Spleen (tissue), 11 donors: ENCODE data around the gene DCAF4. TPM values are rescaled to one million over a fixed set of nuclear protein-coding genes. Genes with fewer than 3 reads are reported as not detected.

Experiments
- DNase-seq: peaks from one replicate; pipeline ENCODE4 v3.0.0-alpha.2; 2020
- H3K27ac ChIP-seq, 8 donors: fragments of 200-600 bp; sonication (generic) in 7 of 8; 1 replicate in 4 of 8; 2 replicates in 4 of 8; pipeline versions ENCODE4 v1.5.0 to v1.8.0; 2016 to 2021; ENCODE audit warnings: inconsistent platforms in 4 of 8, mild to moderate bottlenecking in 4 of 8, moderate library complexity in 1 of 8
- H3K27me3 ChIP-seq, 7 donors: fragments of 200-600 bp; sonication (generic) in 6 of 7; replicated peaks in 1 of 7; 1 replicate in 4 of 7; 2 replicates in 3 of 7; pipeline versions ENCODE4 v1.5.0 to v1.8.0; 2016 to 2021; ENCODE audit warnings: inconsistent platforms in 3 of 7, mild to moderate bottlenecking in 1 of 7
- H3K36me3 ChIP-seq, 6 donors: fragments of 200-600 bp; sonication (generic) in 5 of 6; 1 replicate in 4 of 6; 2 replicates in 2 of 6; pipeline versions ENCODE4 v1.5.0 to v1.8.0; 2016 to 2021; ENCODE audit warnings: inconsistent platforms in 2 of 6
- H3K4me1 ChIP-seq, 6 donors: fragments of 200-600 bp; sonication (generic) in 5 of 6; 1 replicate in 3 of 6; 2 replicates in 3 of 6; pipeline versions ENCODE4 v1.5.0 to v1.8.0; 2016 to 2021; ENCODE audit warnings: inconsistent platforms in 3 of 6
- H3K4me3 ChIP-seq, 8 donors: fragments of 200-600 bp; sonication (generic) in 7 of 8; 1 replicate in 4 of 8; 2 replicates in 4 of 8; pipeline versions ENCODE4 v1.5.0 to v1.8.0; 2016 to 2021; ENCODE audit warnings: inconsistent platforms in 4 of 8, mild to moderate bottlenecking in 4 of 8, moderate library complexity in 2 of 8
- H3K9me3 ChIP-seq, 8 donors: fragments of 200-600 bp; sonication (generic) in 7 of 8; 1 replicate in 4 of 8; 2 replicates in 4 of 8; pipeline versions ENCODE4 v1.5.0 to v1.8.0; 2016 to 2021; ENCODE audit warnings: inconsistent platforms in 4 of 8
- POLR2A ChIP-seq, 3 donors: fragments of 450-650 bp; IDR thresholded peaks; one replicate each; pipeline ENCODE4 v1.5.1; 2017; ENCODE audit warnings: antibody characterized with exemption in 3 of 3, mild to moderate bottlenecking in 1 of 3
- POLR2AphosphoS5 ChIP-seq, 3 donors: sonication (generic); formaldehyde crosslinking; IDR thresholded peaks; one replicate each; pipeline ENCODE4 v1.5.1; 2017; ENCODE audit warnings: antibody characterized with exemption in 3 of 3
- WGBS, 5 donors: extraction: QIAGEN DNeasy Blood & Tissue Kit in 3 of 5; methylation state at CpG; one replicate each; pipeline versions ENCODE4 v1.1.5 to v1.1.7; 2013 to 2018; 5-methylcytosine and 5-hydroxymethylcytosine counted together
- intact Hi-C: fragments of 100-400 bp; cut with DNase I; formaldehyde crosslinking; loops from one replicate; pipeline ENCODE4 v1.15.0; 2023; ENCODE audit warnings: low total_unique reads
- polyA plus RNA-seq, 3 donors: library from polyadenylated mRNA; stranded (reverse); fragments of 200-250 nt; gene quantifications; one replicate each; pipeline ENCODE4 v1.2.1, GENCODE V29; 2013
- total RNA-seq, 7 donors: library from RNA; depleted of rRNA in 3 of 7; stranded (reverse); fragments of >200 nt in 3 of 7; fragmentation: NEBNext Ultra II Directional in 4 of 7; extraction: Animal tissue kit (Norgen Biotek cat#: 25700) in 4 of 7; gene quantifications; one replicate each; pipeline versions ENCODE4 v1.1.0 to v1.2.1, GENCODE V29; 2016 to 2021
- TF ChIP-seq, protein P1 (sequence below), 11 experiments: fragments of 200-600 bp in 7 of 11; fragments of 450-650 bp in 4 of 11; sonication (generic) in 4 of 11; IDR thresholded peaks in 8 of 11; conservative IDR thresholded peaks in 3 of 11; 1 replicate in 7 of 11; 2 replicates in 4 of 11; pipeline versions ENCODE4 v1.4.0 to v1.8.0; 2016 to 2021; ENCODE audit warnings: antibody characterized with exemption in 11 of 11, inconsistent platforms in 4 of 11, mild to moderate bottlenecking in 1 of 11
- donor health status: healthy with polysubstance abuse.
- donor health status: DM: no; HTN: no; CAD: no; lungs with moderate emphysema.
- donor health status: DM: no; HTN: no; CAD: no.
- donor health status: Bipolar disorder and iron deficiency.
- donor health status: healthy.
- donor health status: DM: no; HTN: no; CAD: no.
- donor health status: DM: yes; HTN: yes; CAD: no.

DCAF4 gene
- total and polyA plus RNA-seq, 10 donors = 7.7 to 25.0 (median 12.3) TPM

DNA sequence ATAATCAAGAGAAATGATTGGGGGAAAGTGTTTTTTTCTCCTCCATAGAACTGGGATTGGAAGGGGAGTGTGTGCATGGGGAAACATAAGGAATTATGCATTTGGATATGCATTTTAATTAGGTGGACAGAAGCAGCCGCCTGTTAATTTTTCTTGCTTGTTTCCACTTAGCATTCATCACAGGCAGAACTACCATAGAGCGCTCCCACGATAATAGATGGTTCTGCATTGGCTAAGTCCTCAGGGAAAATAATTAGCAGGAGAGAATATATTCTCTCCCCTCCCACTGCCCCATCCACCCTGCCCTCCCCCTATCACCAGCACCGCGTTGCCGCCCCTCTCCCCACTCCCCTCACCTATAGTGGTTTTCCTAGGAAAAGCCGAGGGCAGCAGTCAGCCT is 43.8 kb upstream of the DCAF4 start:
- Histone ChIP-seq H3K36me3 (no peaks in the 10 kb centered on the region), H3K4me3 (no peak overlapping the region), H3K27ac (no peak overlapping the region), H3K9me3 (no peaks in the 10 kb centered on the region), H3K4me1 (peaks cover 0 to 12% (median 6%) of the 10 kb centered on the region in 6 donors), H3K27me3 (no peaks in the 10 kb centered on the region)
- TF ChIP-seq, protein P1, sequence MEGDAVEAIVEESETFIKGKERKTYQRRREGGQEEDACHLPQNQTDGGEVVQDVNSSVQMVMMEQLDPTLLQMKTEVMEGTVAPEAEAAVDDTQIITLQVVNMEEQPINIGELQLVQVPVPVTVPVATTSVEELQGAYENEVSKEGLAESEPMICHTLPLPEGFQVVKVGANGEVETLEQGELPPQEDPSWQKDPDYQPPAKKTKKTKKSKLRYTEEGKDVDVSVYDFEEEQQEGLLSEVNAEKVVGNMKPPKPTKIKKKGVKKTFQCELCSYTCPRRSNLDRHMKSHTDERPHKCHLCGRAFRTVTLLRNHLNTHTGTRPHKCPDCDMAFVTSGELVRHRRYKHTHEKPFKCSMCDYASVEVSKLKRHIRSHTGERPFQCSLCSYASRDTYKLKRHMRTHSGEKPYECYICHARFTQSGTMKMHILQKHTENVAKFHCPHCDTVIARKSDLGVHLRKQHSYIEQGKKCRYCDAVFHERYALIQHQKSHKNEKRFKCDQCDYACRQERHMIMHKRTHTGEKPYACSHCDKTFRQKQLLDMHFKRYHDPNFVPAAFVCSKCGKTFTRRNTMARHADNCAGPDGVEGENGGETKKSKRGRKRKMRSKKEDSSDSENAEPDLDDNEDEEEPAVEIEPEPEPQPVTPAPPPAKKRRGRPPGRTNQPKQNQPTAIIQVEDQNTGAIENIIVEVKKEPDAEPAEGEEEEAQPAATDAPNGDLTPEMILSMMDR (IDR thresholded peaks at IDR 0.05 in 8 of 11, conservative IDR thresholded peaks at IDR 0.05 in 3 of 11) = no peak
- TF ChIP-seq POLR2A (IDR thresholded peaks at IDR 0.05) (no peak), POLR2AphosphoS5 (IDR thresholded peaks at IDR 0.05) (no peak)
- WGBS, 5 donors = 88 to 94% (median 92%) methylated on average over 7 of the region's 7 CpGs
- intact Hi-C loops = no loop called here
- DNase-seq = no peak

DNA sequence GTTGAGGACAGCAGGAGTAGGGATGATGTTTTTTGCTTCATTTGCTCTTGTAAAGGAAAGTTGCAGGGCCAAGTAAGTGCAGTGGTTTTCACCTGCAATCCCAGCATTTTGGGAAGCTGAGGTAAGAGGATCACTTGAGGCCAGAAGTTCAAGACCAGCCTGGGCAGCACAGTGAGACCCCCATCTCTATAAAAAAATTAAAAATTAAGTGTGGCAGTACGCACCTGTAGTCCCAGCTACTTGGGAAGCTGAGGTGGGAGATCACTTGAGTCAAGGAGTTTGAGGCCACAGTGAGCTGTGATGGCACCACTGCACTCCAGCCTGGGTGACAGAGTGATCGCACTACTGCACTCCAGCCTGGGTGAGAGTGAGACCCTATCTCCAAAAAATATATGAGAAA is 43.2 kb upstream of the DCAF4 start:
- intact Hi-C loops = no loop called here
- DNase-seq = no peak
- Histone ChIP-seq H3K36me3 (no peaks in the 10 kb centered on the region), H3K27me3 (no peaks in the 10 kb centered on the region), H3K27ac (no peak overlapping the region), H3K4me3 (no peak overlapping the region), H3K9me3 (no peaks in the 10 kb centered on the region), H3K4me1 (peaks cover 0 to 12% (median 6%) of the 10 kb centered on the region in 6 donors)
- TF ChIP-seq POLR2A (IDR thresholded peaks at IDR 0.05) = no peak
- no peak for TF ChIP-seq POLR2AphosphoS5 (IDR thresholded peaks at IDR 0.05)
- WGBS, 5 donors = 94 to 100% (median 96%) methylated on average over 2 of the region's 2 CpGs

DNA sequence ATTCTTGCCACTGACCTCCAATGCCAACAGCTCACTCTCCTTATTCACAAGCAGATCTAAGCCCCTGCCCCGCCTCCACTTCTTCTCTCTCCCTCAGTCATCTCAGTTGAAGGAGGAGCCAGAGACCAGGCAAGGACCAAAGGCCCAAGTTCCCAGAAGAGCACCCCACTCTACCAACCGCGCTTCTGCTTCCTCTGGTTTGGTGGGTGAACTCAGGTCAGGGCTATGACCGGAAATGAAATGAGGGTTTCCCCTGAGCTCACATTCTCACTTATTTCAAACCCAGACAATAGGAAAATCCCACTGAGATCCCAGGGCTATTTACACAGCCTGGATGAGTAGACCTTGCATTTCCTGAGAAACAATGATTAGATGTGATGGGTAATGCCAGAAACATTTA is 42.3 kb upstream of the DCAF4 start:
- Histone ChIP-seq H3K4me3 (no peak overlapping the region), H3K27ac (no peak overlapping the region), H3K27me3 (no peaks in the 10 kb centered on the region), H3K9me3 (no peaks in the 10 kb centered on the region), H3K4me1 (peaks cover 0 to 12% (median 6%) of the 10 kb centered on the region in 6 donors), H3K36me3 (no peaks in the 10 kb centered on the region)
- TF ChIP-seq, protein P1 (IDR thresholded peaks at IDR 0.05 in 8 of 11, conservative IDR thresholded peaks at IDR 0.05 in 3 of 11) = no peak
- TF ChIP-seq POLR2AphosphoS5 (IDR thresholded peaks at IDR 0.05) = no peak
- no peak for TF ChIP-seq POLR2A (IDR thresholded peaks at IDR 0.05)
- 30 to 50% (median 41%) methylated on average over 4 of the region's 4 CpGs for WGBS, 5 donors
- no peak for DNase-seq
- intact Hi-C loops = no loop called here

DNA sequence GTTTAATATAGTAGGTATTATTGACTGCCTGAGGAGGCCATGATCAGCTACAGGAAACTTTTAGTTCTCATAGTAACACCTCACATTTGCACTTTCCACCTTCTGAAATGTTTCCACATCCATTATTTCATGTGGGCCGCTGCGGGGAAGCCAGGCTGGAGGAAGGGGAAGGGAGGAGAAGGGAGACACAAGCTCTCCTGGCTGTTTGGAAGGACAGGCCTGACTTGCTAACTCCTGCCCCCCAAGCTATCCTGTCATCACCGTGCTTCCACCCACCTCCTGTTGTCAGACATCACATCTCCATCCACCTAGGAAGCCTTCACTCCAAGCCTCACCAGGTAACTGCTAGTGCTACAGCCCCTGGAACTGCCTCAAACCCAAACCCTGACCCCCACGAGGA is 41.9 kb upstream of the DCAF4 start:
- no peak overlapping the region for H3K27ac ChIP-seq
- no peak overlapping the region for H3K4me3 ChIP-seq
- no peak for DNase-seq
- no peaks in the 10 kb centered on the region for H3K9me3 ChIP-seq
- peaks cover 0 to 12% (median 6%) of the 10 kb centered on the region in 6 donors for H3K4me1 ChIP-seq
- intact Hi-C loops = no loop called here
- TF ChIP-seq POLR2AphosphoS5 (IDR thresholded peaks at IDR 0.05) (no peak), POLR2A (IDR thresholded peaks at IDR 0.05) (no peak)
- TF ChIP-seq, protein P1 (IDR thresholded peaks at IDR 0.05 in 8 of 11, conservative IDR thresholded peaks at IDR 0.05 in 3 of 11) = no peak
- H3K36me3 ChIP-seq = no peaks in the 10 kb centered on the region
- 63 to 74% (median 73%) methylated on average over 4 of the region's 4 CpGs for WGBS, 5 donors
- H3K27me3 ChIP-seq = no peaks in the 10 kb centered on the region

DNA sequence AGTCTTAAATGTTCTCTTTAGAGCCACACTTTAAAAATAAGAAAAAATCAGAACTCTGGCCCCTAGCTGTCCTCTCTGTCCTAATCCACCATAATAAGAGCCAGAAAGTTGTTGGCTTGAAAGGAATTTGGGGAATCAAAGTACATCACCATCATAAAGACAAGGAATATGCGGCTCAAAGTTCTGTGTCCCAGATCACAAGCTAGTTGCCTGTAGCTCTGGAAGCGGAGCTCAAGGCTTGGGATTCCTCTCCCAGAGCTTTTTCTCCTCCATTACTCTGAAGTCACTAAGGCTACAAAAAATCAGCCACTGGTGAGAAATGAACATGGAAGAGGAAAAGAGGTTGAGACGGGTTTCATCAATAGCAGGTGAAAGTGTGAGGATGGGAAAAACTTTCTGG is 38.8 kb upstream of the DCAF4 start:
- intact Hi-C loops = no loop called here
- H3K9me3 ChIP-seq = no peaks in the 10 kb centered on the region
- H3K27ac ChIP-seq = no peak overlapping the region
- peaks cover 0 to 25% (median 11%) of the 10 kb centered on the region in 7 donors for H3K27me3 ChIP-seq
- H3K36me3 ChIP-seq = no peaks in the 10 kb centered on the region
- H3K4me1 ChIP-seq = peaks cover 8 to 28% (median 16%) of the 10 kb centered on the region in 6 donors
- TF ChIP-seq POLR2A (IDR thresholded peaks at IDR 0.05) (no peak), POLR2AphosphoS5 (IDR thresholded peaks at IDR 0.05) (no peak)
- TF ChIP-seq, protein P1 (IDR thresholded peaks at IDR 0.05 in 8 of 11, conservative IDR thresholded peaks at IDR 0.05 in 3 of 11) = no peak
- H3K4me3 ChIP-seq = no peak overlapping the region
- no peak for DNase-seq
- 93 to 99% (median 97%) methylated on average over 3 of the region's 3 CpGs for WGBS, 5 donors
